MCF 10A (cell line): ENCODE measurements around the gene ETFRF1. TPM values are rescaled to one million over a fixed set of nuclear protein-coding genes. Genes with fewer than 3 reads are reported as not detected.

ENCODE experiments used
- BruUV-seq: library from RNA; stranded (reverse); fragments of 400-500 nt; replicated peaks from 2 replicates; lab custom pipeline; 2021; lab: Mats Ljungman, UMichigan
- CTCF ChIA-PET: fragments of 300-600 bp; sonication (Branson Sonifier 250); formaldehyde crosslinking; extraction: SDS; loops from one replicate; lab custom pipeline; 2021; ENCODE audit warnings: antibody characterized with exemption, inconsistent platforms; lab: Yijun Ruan, JAX
- POLR2A ChIA-PET: fragments of 300-600, 350-650 bp; sonication (Branson Sonifier 250); formaldehyde crosslinking; extraction: SDS; loops from one replicate; lab custom pipeline; 2020; ENCODE audit warnings: antibody characterized with exemption, inconsistent platforms; lab: Yijun Ruan, JAX
- DNase-seq: peaks from one replicate; pipeline ENCODE4 v3.0.0-alpha.2; 2018; ENCODE audit not compliant: unreplicated experiment
- H3K27ac Mint-ChIP-seq: one replicate; pipeline ENCODE4 v1.8.0; 2022; ENCODE audit warnings: mild to moderate bottlenecking, low read depth, mixed read lengths; ENCODE audit not compliant: unreplicated experiment
- H3K27me3 Mint-ChIP-seq: one replicate; pipeline ENCODE4 v1.8.0; 2022; ENCODE audit warnings: mixed read lengths; ENCODE audit not compliant: insufficient read depth, unreplicated experiment
- H3K36me3 Mint-ChIP-seq: one replicate; pipeline ENCODE4 v1.8.0; 2022; ENCODE audit warnings: mild to moderate bottlenecking, moderate library complexity, mixed read lengths; ENCODE audit not compliant: insufficient read depth, unreplicated experiment
- H3K4me1 Mint-ChIP-seq: one replicate; pipeline ENCODE4 v1.8.0; 2022; ENCODE audit warnings: mixed read lengths; ENCODE audit not compliant: insufficient read depth, unreplicated experiment
- H3K4me3 Mint-ChIP-seq: one replicate; pipeline ENCODE4 v1.8.0; 2022; ENCODE audit warnings: mild to moderate bottlenecking, moderate library complexity, mixed read lengths; ENCODE audit not compliant: unreplicated experiment
- H3K9me3 Mint-ChIP-seq: one replicate; pipeline ENCODE4 v1.8.0; 2022; ENCODE audit warnings: mixed read lengths; ENCODE audit not compliant: unreplicated experiment
- intact Hi-C: fragments of 100-400 bp; cut with micrococcal nuclease; formaldehyde crosslinking; loops from 2 replicates; pipeline ENCODE4 v1.14.1; 2022
- total RNA-seq: library from RNA; stranded (reverse); gene quantifications from 2 replicates; pipeline ENCODE4 v1.2.3, GENCODE V29; 2022
- TF ChIP-seq, protein P1 (sequence below): fragments of 200-600 bp; IDR thresholded peaks from one replicate; pipeline ENCODE4 v1.8.0; 2022; ENCODE audit warnings: antibody characterized with exemption, mild to moderate bottlenecking; ENCODE audit not compliant: unreplicated experiment

ETFRF1 gene
- total RNA-seq, 1 experiment from 2014 or later: 21.1 TPM

DNA sequence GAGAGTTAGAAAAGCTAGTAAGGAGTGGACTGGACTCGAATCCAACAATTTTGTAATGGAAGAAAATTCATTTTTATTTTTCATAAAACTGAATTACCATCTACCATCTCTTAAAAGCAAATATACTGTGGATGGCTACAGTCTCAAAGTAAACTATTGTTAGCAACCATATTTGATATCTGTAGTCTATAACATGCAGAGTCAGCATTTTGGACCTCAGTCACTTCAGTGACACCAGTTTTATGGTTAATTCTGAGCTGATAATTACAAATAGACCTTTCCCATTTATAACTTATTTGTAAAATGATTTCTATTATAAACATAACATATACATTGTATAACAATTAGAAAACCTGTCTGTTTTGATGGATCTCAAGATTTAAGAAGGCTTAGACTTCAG lies 53.7 kb downstream of the ETFRF1 start:
- Mint-ChIP-seq H3K9me3 (no peaks in the 10 kb centered on the region), H3K27me3 (no peaks in the 10 kb centered on the region), H3K36me3 (peaks cover 4% of the 10 kb centered on the region), H3K4me1 (peaks cover 6% of the 10 kb centered on the region), H3K4me3 (peak overlapping the region; percentile 82), H3K27ac (no peak overlapping the region)
- TF ChIP-seq, protein P1, sequence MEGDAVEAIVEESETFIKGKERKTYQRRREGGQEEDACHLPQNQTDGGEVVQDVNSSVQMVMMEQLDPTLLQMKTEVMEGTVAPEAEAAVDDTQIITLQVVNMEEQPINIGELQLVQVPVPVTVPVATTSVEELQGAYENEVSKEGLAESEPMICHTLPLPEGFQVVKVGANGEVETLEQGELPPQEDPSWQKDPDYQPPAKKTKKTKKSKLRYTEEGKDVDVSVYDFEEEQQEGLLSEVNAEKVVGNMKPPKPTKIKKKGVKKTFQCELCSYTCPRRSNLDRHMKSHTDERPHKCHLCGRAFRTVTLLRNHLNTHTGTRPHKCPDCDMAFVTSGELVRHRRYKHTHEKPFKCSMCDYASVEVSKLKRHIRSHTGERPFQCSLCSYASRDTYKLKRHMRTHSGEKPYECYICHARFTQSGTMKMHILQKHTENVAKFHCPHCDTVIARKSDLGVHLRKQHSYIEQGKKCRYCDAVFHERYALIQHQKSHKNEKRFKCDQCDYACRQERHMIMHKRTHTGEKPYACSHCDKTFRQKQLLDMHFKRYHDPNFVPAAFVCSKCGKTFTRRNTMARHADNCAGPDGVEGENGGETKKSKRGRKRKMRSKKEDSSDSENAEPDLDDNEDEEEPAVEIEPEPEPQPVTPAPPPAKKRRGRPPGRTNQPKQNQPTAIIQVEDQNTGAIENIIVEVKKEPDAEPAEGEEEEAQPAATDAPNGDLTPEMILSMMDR: no peak
- BruUV-seq: no TSS peak
- POLR2A ChIA-PET: interaction anchor here (0.9 to 1.1 kb wide), 4 partner anchors 14 to 136 kb away, joined by 3 to 4 read pairs (median 4); no protein-coding TSS in a partner anchor
- intact Hi-C loops: no loop called here
- CTCF ChIA-PET: interaction anchor here (0.6 to 2.0 kb wide), 5 partner anchors 8 to 277 kb away, joined by 3 to 12 read pairs (median 4); no protein-coding TSS in a partner anchor
- no peak for DNase-seq

DNA sequence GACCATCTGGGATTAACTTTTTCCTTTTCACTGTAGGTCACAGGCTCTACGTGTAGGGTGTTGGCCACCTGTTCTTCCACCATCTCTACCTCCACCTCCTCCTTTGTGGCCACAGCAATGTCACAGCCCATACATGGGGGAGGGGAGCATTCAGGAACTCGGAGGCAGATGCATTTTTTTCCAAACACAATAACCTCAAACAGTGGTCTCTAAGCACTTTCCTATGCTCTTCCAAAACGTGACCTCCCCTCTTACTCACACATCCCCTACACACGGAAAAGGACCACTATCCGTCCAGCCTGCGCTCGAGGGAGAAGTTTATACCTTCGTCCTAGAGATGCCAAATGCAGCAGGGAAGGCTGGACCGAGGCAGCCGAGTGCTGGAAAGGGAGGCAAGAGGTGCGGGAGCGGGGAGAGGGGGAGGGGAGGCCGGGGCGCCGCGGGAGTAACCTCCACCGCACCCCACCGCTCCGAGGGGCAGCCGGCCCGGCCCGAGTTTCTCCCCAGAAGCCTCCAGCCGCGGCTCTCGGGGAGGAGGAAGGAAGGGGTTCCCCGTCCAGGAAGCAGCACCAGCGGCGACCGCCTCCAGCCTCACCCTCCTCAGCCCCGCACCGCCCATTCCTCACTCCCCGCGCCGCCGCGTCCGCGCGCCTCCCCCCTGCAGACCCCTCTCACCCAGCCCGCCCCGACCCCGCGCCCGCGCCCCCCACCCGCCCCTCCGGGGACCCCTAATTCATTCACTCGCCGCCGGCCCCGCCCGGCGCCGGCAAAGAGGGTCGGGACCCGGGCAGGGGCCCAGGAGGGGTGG lies 55.1 kb downstream of the ETFRF1 start:
- ChIA-PET POLR2A (interaction anchor here (0.6 to 2.0 kb wide), 20 partner anchors 8 to 873 kb away, joined by 3 to 18 read pairs (median 4); partner anchors contain the start of genes DNAI7 and ETFRF1), CTCF (interaction anchor here (1.0 to 2.0 kb wide), 5 partner anchors 9 to 138 kb away, joined by 3 to 12 read pairs (median 4); no protein-coding TSS in a partner anchor)
- peak; percentile 26 for DNase-seq
- BruUV-seq: TSS peak; percentile 18
- H3K9me3 Mint-ChIP-seq: no peaks in the 10 kb centered on the region
- peak overlapping the region; percentile 82 for H3K4me3 Mint-ChIP-seq
- intact Hi-C loops: loop anchor here (5.0 kb wide), 1 partner anchor 72 kb away; no protein-coding TSS in a partner anchor
- H3K4me1 Mint-ChIP-seq: peaks cover 6% of the 10 kb centered on the region
- H3K36me3 Mint-ChIP-seq: no peaks in the 10 kb centered on the region
- H3K27me3 Mint-ChIP-seq: no peaks in the 10 kb centered on the region
- H3K27ac Mint-ChIP-seq: peak overlapping the region; percentile 79
- TF ChIP-seq, protein P1: no peak

DNA sequence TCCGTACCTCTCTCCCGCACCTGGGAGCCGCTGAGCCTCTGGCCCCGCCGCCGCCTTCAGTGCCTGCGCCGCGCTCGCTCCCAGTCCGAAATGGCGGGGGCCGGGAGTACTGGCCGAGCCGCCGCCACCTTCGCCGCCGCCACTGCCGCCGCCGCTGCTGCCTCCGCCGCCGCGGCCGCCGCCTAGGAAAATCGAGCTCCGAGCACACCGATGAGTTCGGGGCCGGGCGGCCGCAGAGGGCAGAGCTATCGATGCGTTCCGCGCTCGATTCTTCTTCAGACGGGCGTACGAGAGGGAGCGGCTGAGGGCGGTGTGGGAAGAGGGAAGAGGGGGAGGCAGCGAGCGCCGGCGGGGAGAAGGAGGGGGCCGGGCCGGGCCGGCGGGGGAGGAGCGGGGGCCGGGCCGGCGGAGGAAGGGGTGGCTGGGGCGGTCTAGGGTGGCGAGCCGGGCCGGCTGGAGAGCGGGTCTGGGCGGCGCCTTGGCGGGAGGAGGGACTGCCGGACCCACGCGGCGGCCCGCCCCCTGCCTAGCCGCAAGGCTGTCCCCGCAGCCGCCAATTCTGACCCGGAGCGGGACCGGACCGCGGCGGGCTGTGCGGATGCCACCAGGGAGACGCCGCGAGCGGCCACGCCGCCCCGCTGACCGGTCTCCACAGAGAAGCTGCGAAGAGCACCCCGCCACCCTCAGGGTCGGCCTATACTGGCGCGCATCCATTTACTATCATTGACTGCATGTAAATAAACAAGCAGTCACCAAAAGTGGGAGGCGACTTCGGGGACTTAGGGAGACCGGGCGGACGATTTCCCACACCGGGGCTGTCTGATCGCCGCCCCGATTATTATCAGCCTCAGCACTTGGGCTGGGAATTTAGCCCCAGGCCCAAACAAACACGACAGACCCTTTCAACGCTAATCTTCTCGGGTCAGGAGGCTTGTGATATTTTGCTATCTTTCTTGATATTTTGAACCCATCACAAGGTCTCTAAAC lies 56.0 kb downstream of the ETFRF1 start, which contains the start of gene KRAS:
Gene KRAS, minus strand, starts transcription at position 186 of the 987 bp plus-strand sequence.
- Mint-ChIP-seq H3K27ac (peak within 1 kb of the TSS; percentile 79), H3K27me3 (no peaks in the 10 kb centered on the region), H3K36me3 (no peaks in the 10 kb centered on the region), H3K4me3 (peak within 1 kb of the TSS; percentile 82), H3K9me3 (no peaks in the 10 kb centered on the region), H3K4me1 (peaks cover 6% of the 10 kb centered on the region)
- no TSS peak for BruUV-seq
- POLR2A ChIA-PET: interaction anchor here (0.6 to 2.0 kb wide), 21 partner anchors 9 to 194 kb away, joined by 3 to 18 read pairs (median 4); partner anchors contain the start of genes DNAI7 and ETFRF1
- intact Hi-C loops: loop anchor here (5.0 kb wide), 1 partner anchor 71 kb away; no protein-coding TSS in a partner anchor
- peak; percentile 96 for DNase-seq
- CTCF ChIA-PET: interaction anchor here (0.6 to 1.0 kb wide), 4 partner anchors 10 to 227 kb away, joined by 3 to 5 read pairs (median 4); no protein-coding TSS in a partner anchor
- TF ChIP-seq, protein P1: no peak
